MG63 (cell line): Measurements from ENCODE around the gene ABCD3. TPM values are rescaled to one million over a fixed set of nuclear protein-coding genes. Genes with fewer than 3 reads are reported as not detected.

Experiments used
- total RNA-seq: library from RNA; depleted of rRNA; stranded (reverse); fragments of >200 nt; shearing (Covaris generic); gene quantifications from 2 replicates; pipeline ENCODE4 v1.2.3, GENCODE V29; 2014; ENCODE audit warnings: low replicate concordance; rRNA removed

Gene ABCD3
- total RNA-seq, 1 experiment from 2014 or later: 39.3 TPM

Other genes starting within 250 kb of the ABCD3 start
- gene ARHGAP29, start 180.8 kb upstream of the ABCD3 start, total RNA-seq: 45.7 and 78.4 TPM in 2 replicates
- gene F3, start 123.4 kb downstream of the ABCD3 start, total RNA-seq: 0.40 TPM in 1 of 2 replicates, not detected in the other